Osteoblast (primary cell): ENCODE measurements around the gene TRIO. TPM values are rescaled to one million over a fixed set of nuclear protein-coding genes. Genes with fewer than 3 reads are reported as not detected.

Experiments
- DNase-seq: peaks from one replicate; pipeline ENCODE4 v3.0.0; 2011; ENCODE audit warnings: low spot score, mixed read lengths; ENCODE audit not compliant: insufficient read length; ENCODE audit errors: missing footprints
- H2AFZ ChIP-seq: 2 replicates; pipeline ENCODE4 v1.6.0; 2011; ENCODE audit warnings: mild to moderate bottlenecking, low read length
- H3K27ac ChIP-seq: 2 replicates; pipeline ENCODE4 v1.5.1; 2011; ENCODE audit warnings: mild to moderate bottlenecking, low read depth, low read length, moderate library complexity
- H3K27me3 ChIP-seq: 2 replicates; pipeline ENCODE4 v1.6.0; 2012; ENCODE audit warnings: mild to moderate bottlenecking, control low read depth, inconsistent platforms, low read length, moderate library complexity; ENCODE audit not compliant: insufficient read depth
- H3K36me3 ChIP-seq: 2 replicates; pipeline ENCODE4 v1.5.1; 2011; ENCODE audit warnings: mild to moderate bottlenecking, low read length, control low read depth, moderate library complexity; ENCODE audit not compliant: insufficient read depth
- H3K4me1 ChIP-seq: 2 replicates; pipeline ENCODE4 v1.5.1; 2011; ENCODE audit warnings: mild to moderate bottlenecking, low read length, control low read depth, moderate library complexity; ENCODE audit not compliant: insufficient read depth
- H3K4me2 ChIP-seq: 2 replicates; pipeline ENCODE4 v1.6.0; 2011; ENCODE audit warnings: mild to moderate bottlenecking, low read length; ENCODE audit not compliant: insufficient read depth
- H3K4me3 ChIP-seq: fragments of 200-600 bp; sonication (generic); 3 replicates; pipeline ENCODE4 v1.5.1; 2012; ENCODE audit warnings: mild to moderate bottlenecking, low read length, inconsistent platforms; ENCODE audit not compliant: insufficient read depth
- H3K79me2 ChIP-seq: 2 replicates; pipeline ENCODE4 v1.6.0; 2012; ENCODE audit warnings: mild to moderate bottlenecking, low read length, control low read depth, inconsistent platforms; ENCODE audit not compliant: insufficient read depth
- H3K9me3 ChIP-seq: 2 replicates; pipeline ENCODE4 v1.5.1; 2011; ENCODE audit warnings: low read depth, low read length, control low read depth
- H4K20me1 ChIP-seq: 2 replicates; pipeline ENCODE4 v1.6.0; 2012; ENCODE audit warnings: mild to moderate bottlenecking, low read length, control low read depth; ENCODE audit not compliant: insufficient read depth
- CTCF ChIP-seq: IDR thresholded peaks from 2 replicates; pipeline ENCODE4 v1.5.1; 2011; ENCODE audit warnings: mild to moderate bottlenecking, low read depth, low read length, moderate library complexity; ENCODE audit errors: extremely low read depth
- total RNA-seq: library from RNA; depleted of rRNA; stranded (reverse); fragments of >200 nt; gene quantifications from 2 replicates; pipeline ENCODE4 v1.2.3, GENCODE V29; 2012

TRIO gene
- total RNA-seq, 1 donor = 274 TPM

GRCh38 chr5:14374100-14374499 is 231.0 kb downstream of the TRIO start:
- H3K27ac ChIP-seq = no peak overlapping the region
- no peak overlapping the region for H3K4me3 ChIP-seq
- H3K9me3 ChIP-seq = no peaks in the 10 kb centered on the region
- H3K27me3 ChIP-seq = no peaks in the 10 kb centered on the region
- peaks cover 9% of the 10 kb centered on the region for H3K4me1 ChIP-seq
- H3K4me2 ChIP-seq = no peak overlapping the region
- DNase-seq = no peak
- H2AFZ ChIP-seq = no peak overlapping the region
- no peak for TF ChIP-seq CTCF
- H4K20me1 ChIP-seq = peaks cover 9% of the 10 kb centered on the region
- H3K79me2 ChIP-seq = peaks cover 63% of the 10 kb centered on the region
- H3K36me3 ChIP-seq = peaks cover 87% of the 10 kb centered on the region

GRCh38 chr5:14376789-14377188 is 233.6 kb downstream of the TRIO start:
- no peak for TF ChIP-seq CTCF
- H3K27ac ChIP-seq = no peak overlapping the region
- H3K4me1 ChIP-seq = peaks cover 9% of the 10 kb centered on the region
- peaks cover 61% of the 10 kb centered on the region for H3K79me2 ChIP-seq
- H3K9me3 ChIP-seq = no peaks in the 10 kb centered on the region
- peak; percentile 53 for DNase-seq
- peaks cover 17% of the 10 kb centered on the region for H4K20me1 ChIP-seq
- peaks cover 83% of the 10 kb centered on the region for H3K36me3 ChIP-seq
- H3K4me2 ChIP-seq = no peak overlapping the region
- H2AFZ ChIP-seq = no peak overlapping the region
- no peaks in the 10 kb centered on the region for H3K27me3 ChIP-seq
- no peak overlapping the region for H3K4me3 ChIP-seq

GRCh38 chr5:14379739-14380497 is 236.8 kb downstream of the TRIO start:
- no peak for TF ChIP-seq CTCF
- Histone ChIP-seq H3K36me3 (peaks cover 81% of the 10 kb centered on the region), H3K9me3 (no peaks in the 10 kb centered on the region), H3K27ac (no peak overlapping the region), H2AFZ (no peak overlapping the region), H4K20me1 (peaks cover 24% of the 10 kb centered on the region), H3K4me3 (no peak overlapping the region), H3K4me1 (peaks cover 5% of the 10 kb centered on the region), H3K4me2 (no peak overlapping the region), H3K27me3 (no peaks in the 10 kb centered on the region), H3K79me2 (peaks cover 63% of the 10 kb centered on the region)
- no peak for DNase-seq

GRCh38 chr5:14380712-14381111 is 237.6 kb downstream of the TRIO start:
- TF ChIP-seq CTCF = no peak
- Histone ChIP-seq H3K27ac (no peak overlapping the region), H3K4me2 (no peak overlapping the region), H3K4me3 (no peak overlapping the region), H3K27me3 (no peaks in the 10 kb centered on the region), H2AFZ (no peak overlapping the region), H3K9me3 (no peaks in the 10 kb centered on the region), H3K36me3 (peaks cover 80% of the 10 kb centered on the region), H3K4me1 (no peaks in the 10 kb centered on the region), H4K20me1 (peaks cover 24% of the 10 kb centered on the region), H3K79me2 (peaks cover 62% of the 10 kb centered on the region)
- no peak for DNase-seq
